BE2C (cell line): ENCODE measurements around the gene SASH1.

Experiments used
- DNase-seq: peaks from one replicate; pipeline ENCODE4 v3.0.0-alpha.2; 2020
- H3K27me3 ChIP-seq: fragments of 250-450 bp; sonication (Bioruptor Pico); 2 replicates; pipeline ENCODE4 v1.5.1; 2020; ENCODE audit warnings: mild to moderate bottlenecking
- H3K36me3 ChIP-seq: fragments of 250-450 bp; sonication (Bioruptor Pico); 2 replicates; pipeline ENCODE4 v1.5.1; 2020; ENCODE audit warnings: mild to moderate bottlenecking
- H3K4me1 ChIP-seq: fragments of 250-450 bp; sonication (Bioruptor Pico); 2 replicates; pipeline ENCODE4 v1.5.1; 2020
- H3K4me3 ChIP-seq: 2 replicates; pipeline ENCODE4 v1.5.1; 2011; ENCODE audit warnings: low read depth, low read length
- H3K9me3 ChIP-seq: fragments of 250-450 bp; sonication (Bioruptor Pico); 2 replicates; pipeline ENCODE4 v1.5.1; 2020
- CTCF ChIP-seq: IDR thresholded peaks from 2 replicates; pipeline ENCODE4 v1.5.1; 2012; ENCODE audit warnings: mild to moderate bottlenecking, low read depth, low read length

Gene SASH1

GRCh38 chr6:148516617-148517016, 174.0 kb downstream of the SASH1 start:
- no peak for DNase-seq
- TF ChIP-seq CTCF = no peak

GRCh38 chr6:148517470-148517869, 174.8 kb downstream of the SASH1 start:
- TF ChIP-seq CTCF = no peak
- no peaks in the 10 kb centered on the region for H3K9me3 ChIP-seq
- no peaks in the 10 kb centered on the region for H3K27me3 ChIP-seq
- no peaks in the 10 kb centered on the region for H3K36me3 ChIP-seq
- no peaks in the 10 kb centered on the region for H3K4me1 ChIP-seq
- no peak overlapping the region for H3K4me3 ChIP-seq
- DNase-seq = no peak

More at GRCh38 chr6:148516617-148517016, 174.0 kb downstream of the SASH1 start:
- H3K36me3 ChIP-seq = no peaks in the 10 kb centered on the region
- no peaks in the 10 kb centered on the region for H3K9me3 ChIP-seq
- no peak overlapping the region for H3K4me3 ChIP-seq
- H3K4me1 ChIP-seq = no peaks in the 10 kb centered on the region
- H3K27me3 ChIP-seq = no peaks in the 10 kb centered on the region

- DNase-seq = no peak
- no peak for TF ChIP-seq CTCF
- H3K4me3 ChIP-seq = no peak overlapping the region
- H3K9me3 ChIP-seq = no peaks in the 10 kb centered on the region
- H3K4me1 ChIP-seq = no peaks in the 10 kb centered on the region
- no peaks in the 10 kb centered on the region for H3K27me3 ChIP-seq
- H3K36me3 ChIP-seq = no peaks in the 10 kb centered on the region
Measured at GRCh38 chr6:148518511-148519156, 176.0 kb downstream of the SASH1 start.

- no peaks in the 10 kb centered on the region for H3K9me3 ChIP-seq
- H3K27me3 ChIP-seq = no peaks in the 10 kb centered on the region
- H3K36me3 ChIP-seq = no peaks in the 10 kb centered on the region
- no peak for DNase-seq
- no peaks in the 10 kb centered on the region for H3K4me1 ChIP-seq
- no peak for TF ChIP-seq CTCF
- H3K4me3 ChIP-seq = no peak overlapping the region
Measured at GRCh38 chr6:148520109-148520841, 177.6 kb downstream of the SASH1 start.

- Histone ChIP-seq H3K4me1 (no peaks in the 10 kb centered on the region), H3K27me3 (no peaks in the 10 kb centered on the region), H3K4me3 (no peak overlapping the region), H3K36me3 (no peaks in the 10 kb centered on the region), H3K9me3 (no peaks in the 10 kb centered on the region)
- DNase-seq = no peak
- TF ChIP-seq CTCF = no peak
Measured at GRCh38 chr6:148521158-148521557, 178.5 kb downstream of the SASH1 start.

GRCh38 chr6:148521586-148521985, 178.9 kb downstream of the SASH1 start:
- H3K4me1 ChIP-seq = no peaks in the 10 kb centered on the region
- no peak for TF ChIP-seq CTCF
- H3K36me3 ChIP-seq = no peaks in the 10 kb centered on the region
- no peak for DNase-seq
- no peak overlapping the region for H3K4me3 ChIP-seq
- no peaks in the 10 kb centered on the region for H3K27me3 ChIP-seq
- H3K9me3 ChIP-seq = no peaks in the 10 kb centered on the region
